Loucy (cell line): ENCODE data around the gene IL1RAPL2.

Experiments used
- EZH2phosphoT487 ChIP-seq: fragments of 200-600 bp; IDR thresholded peaks from 2 replicates; pipeline ENCODE4 v1.6.1; 2018; ENCODE audit warnings: antibody characterized with exemption, mild to moderate bottlenecking, moderate library complexity, borderline replicate concordance
- TF ChIP-seq, protein P1 (sequence below): fragments of 200-600 bp; sonication (generic); conservative IDR thresholded peaks from 2 replicates; pipeline ENCODE4 v1.5.1; 2014; ENCODE audit warnings: mild to moderate bottlenecking, antibody characterized with exemption, low read length

DNA sequence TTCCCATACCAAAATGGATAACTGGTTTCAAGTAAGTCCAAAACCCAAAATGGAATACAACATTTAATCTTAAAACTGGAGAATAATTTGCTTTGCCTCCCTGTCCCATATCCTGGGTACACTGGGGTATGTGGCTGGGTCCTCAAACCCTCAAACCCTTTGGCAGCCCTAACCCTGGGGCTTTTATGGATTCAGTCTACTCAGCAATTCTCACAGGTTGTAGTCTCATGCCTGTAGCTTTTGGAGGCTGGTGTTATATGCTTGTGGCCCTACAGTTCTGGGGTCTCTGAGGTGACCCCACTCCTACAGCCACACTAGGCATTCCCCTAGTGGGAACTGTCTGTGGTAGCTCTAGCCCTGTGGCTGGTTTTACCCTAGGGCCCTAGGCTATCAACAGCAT, 1145.8 kb downstream of the IL1RAPL2 start:
- TF ChIP-seq, protein P1, sequence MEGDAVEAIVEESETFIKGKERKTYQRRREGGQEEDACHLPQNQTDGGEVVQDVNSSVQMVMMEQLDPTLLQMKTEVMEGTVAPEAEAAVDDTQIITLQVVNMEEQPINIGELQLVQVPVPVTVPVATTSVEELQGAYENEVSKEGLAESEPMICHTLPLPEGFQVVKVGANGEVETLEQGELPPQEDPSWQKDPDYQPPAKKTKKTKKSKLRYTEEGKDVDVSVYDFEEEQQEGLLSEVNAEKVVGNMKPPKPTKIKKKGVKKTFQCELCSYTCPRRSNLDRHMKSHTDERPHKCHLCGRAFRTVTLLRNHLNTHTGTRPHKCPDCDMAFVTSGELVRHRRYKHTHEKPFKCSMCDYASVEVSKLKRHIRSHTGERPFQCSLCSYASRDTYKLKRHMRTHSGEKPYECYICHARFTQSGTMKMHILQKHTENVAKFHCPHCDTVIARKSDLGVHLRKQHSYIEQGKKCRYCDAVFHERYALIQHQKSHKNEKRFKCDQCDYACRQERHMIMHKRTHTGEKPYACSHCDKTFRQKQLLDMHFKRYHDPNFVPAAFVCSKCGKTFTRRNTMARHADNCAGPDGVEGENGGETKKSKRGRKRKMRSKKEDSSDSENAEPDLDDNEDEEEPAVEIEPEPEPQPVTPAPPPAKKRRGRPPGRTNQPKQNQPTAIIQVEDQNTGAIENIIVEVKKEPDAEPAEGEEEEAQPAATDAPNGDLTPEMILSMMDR = no peak
- TF ChIP-seq EZH2phosphoT487 = no peak
